ENCODE data around the gene GSPT2.
"Not testable (repeated sequence)": the region's sequence is repeated elsewhere in the genome, so short reads cannot be mapped to it uniquely, and the experiment has no call there.

GSPT2 gene

GRCh38 chrX:51743179-51743957 is at the start of gene GSPT2:
GSPT2 (plus strand) TSS chrX:51743442; CDS start chrX:51743627, 185 bp downstream.
- intact Hi-C loops (cut with DNase I), result no loop called here
- DNase-seq, result peak; percentile 50 to 96 (median 66)

GRCh38 chrX:51694254-51694653 is 49.0 kb upstream of the GSPT2 start:
- peak in 2 of 10 donors; percentile 25 to 27 for DNase-seq
- intact Hi-C loops (cut with DNase I), result no loop called here

DNA sequence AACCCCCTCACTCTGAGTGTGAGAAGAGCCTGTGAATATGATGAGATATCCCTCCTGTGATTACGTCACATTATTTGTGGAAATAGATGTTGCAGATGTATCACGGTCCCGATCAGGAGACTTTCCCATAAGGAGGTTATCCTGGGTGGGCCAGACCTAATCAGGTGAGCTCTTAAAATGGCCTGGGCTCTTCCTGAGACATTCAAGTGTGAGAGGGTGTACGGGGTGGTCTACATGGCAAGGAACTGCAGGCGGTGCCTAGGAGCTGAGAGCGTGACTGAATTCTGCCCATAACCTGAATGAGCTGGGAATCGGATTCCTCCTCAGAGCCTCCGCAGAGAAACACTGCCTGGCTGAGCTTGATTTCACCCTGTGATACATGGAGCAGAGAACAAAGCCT is 45.8 kb upstream of the GSPT2 start:
- intact Hi-C loops (cut with DNase I), result no loop called here
- DNase-seq, result peak in 1 of 10 donors; percentile 44

GRCh38 chrX:51710277-51711164 is 32.7 kb upstream of the GSPT2 start, which contains the start of gene CENPVL1:
CENPVL1 (plus strand) TSS chrX:51710512; CDS start chrX:51710512, 0 bp downstream.
- DNase-seq; intact Hi-C loops (cut with DNase I): not testable (repeated sequence)

DNA sequence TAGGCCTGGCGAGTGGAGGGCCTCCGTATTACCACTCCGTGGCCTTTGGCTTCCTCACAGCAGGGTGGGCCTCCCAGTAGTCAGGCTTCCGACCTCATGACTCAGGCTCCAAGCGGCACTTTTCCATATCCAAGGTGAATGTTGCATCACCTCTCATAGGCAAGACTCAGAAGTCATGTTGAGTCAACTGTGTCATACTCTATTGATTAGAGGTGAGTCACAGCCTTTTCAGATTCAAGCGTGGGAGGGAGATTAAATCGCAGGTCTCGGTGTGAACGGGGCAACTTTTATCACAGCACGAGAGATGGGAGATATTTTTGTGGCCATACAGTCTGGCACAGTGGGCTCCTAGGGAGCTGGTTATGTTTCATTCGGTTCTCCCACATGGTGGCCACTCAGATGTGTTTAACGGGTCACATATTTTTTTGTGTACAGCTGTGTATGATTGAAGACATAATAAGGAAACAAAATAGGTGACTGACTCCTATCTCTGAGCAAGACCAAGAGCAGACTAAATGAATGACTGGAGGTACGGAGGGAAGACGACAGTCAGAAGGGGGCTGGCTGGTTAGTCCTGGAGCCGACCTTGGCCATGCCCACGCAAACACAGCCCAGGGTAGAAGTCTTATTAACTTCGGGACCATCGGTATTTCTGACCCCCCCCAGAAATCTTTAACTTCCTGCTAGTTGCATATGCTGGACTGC is 30.1 kb upstream of the GSPT2 start:
- DNase-seq; intact Hi-C loops (cut with DNase I): not testable (repeated sequence)

DNA sequence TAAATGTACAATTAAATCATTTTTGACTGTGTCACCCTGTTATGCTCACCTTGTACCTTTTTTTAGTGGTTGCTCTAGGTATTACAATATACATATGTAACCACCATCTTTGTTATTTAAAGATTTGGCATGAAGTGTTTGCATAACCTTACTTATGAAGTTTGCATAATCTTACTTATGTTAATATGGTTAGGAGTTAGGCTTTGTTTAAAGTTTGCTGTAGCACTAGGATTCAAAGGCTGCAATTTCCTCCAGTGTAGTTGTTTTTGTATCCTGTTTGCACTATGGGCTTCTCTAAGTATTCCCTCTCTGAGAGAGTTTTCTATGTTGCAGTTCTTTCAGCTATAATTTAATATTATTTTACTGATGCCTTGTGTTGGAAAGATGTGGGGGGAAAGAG is 15.0 kb upstream of the GSPT2 start:
- DNase-seq, result no peak
- intact Hi-C loops (cut with DNase I), result no loop called here

- intact Hi-C loops (cut with DNase I), result no loop called here
- no peak for DNase-seq
These were observed 6.2 kb upstream of the GSPT2 start for GRCh38 chrX:51737091-51737490.

DNA sequence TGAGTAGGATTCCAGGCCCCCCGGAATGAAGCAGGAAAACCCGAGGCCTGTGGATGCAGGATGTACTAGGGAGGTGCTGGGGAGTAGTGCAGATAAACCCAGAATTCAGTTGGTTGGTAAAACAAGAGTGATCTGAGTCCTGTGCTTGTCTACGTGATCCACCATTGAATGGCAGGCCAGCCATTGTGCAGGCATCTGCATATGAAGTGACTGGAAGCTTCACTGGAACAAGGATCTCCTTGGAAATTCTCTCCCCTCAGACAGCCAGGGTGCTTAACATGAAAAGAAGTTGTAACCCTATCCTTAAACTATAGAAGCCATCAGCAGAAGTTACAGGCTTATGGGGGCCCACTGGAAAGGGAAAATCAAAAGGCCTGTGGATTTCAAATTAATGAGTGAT is 656 bp upstream of the GSPT2 start:
- DNase-seq, result no peak
- intact Hi-C loops (cut with DNase I), result no loop called here

GRCh38 chrX:51747671-51748070 is 4.4 kb downstream of the GSPT2 start:
- intact Hi-C loops (cut with DNase I), result no loop called here
- no peak for DNase-seq

DNA sequence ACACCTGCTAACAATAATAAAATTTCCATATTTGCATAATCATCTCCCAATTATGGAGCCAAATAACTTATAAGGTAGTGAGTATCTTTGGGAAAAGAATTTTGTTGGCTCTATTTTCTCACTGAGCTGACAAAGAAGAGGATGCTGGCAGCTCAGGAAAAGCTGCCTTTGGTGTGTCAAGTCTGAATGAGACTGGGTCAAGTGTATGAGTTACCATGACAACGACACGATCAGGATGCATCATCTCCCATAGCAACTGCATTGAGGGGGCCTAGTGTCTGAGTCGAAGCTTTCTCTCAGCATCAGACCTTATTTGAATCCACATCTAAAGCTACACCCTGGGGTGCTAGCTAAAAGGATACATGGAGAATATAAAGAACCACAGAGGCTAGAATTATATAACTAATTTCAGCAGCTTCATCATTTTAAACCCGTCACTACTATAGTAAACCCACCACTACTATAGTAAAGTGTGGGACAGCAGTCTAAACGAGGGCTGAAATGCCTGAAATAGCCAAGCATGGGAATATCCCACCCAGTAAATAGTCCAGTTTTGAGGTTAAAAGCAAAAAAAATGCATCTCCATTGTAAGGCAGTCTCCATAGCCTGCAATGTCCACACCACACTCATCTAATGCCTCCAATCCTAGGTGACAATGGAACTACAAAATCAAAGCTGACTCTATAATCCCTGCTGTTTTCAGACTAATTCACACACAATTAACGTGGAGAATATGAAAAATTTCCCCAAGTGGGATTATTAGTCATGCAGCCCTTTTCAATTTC is 16.0 kb downstream of the GSPT2 start:
- DNase-seq, result peak in 1 of 10 donors; percentile 4
- intact Hi-C loops (cut with DNase I), result no loop called here

- DNase-seq, result no peak
- intact Hi-C loops (cut with DNase I), result no loop called here
These were observed 17.4 kb downstream of the GSPT2 start for GRCh38 chrX:51760657-51761056.

- intact Hi-C loops (cut with DNase I), result no loop called here
- DNase-seq, result no peak
These were observed 23.3 kb downstream of the GSPT2 start for GRCh38 chrX:51766546-51766945.

DNA sequence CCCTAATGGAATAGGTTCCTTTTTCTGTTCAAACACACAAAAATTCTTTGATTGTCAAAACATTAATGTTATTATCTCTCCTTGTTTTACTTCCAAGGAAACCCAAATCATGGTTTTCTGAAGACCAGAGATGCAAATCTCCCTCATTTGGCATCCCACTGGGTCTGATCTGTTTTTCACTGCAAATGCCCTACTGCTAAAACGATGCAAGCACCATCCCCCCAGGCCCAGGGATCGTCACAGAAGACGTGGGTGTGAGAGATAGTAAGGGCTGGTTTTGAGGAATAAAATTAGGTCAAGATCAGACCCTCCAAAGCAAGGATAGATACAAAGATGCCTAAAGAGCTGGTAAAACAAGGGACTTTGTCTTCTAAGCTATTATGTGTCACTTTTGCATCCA is 33.6 kb downstream of the GSPT2 start:
- DNase-seq, result no peak
- intact Hi-C loops (cut with DNase I), result no loop called here

- no peak for DNase-seq
- intact Hi-C loops (cut with DNase I), result no loop called here
These were observed 36.1 kb downstream of the GSPT2 start for GRCh38 chrX:51779306-51779705.

- no peak for DNase-seq
- intact Hi-C loops (cut with DNase I), result no loop called here
These were observed 51.9 kb downstream of the GSPT2 start for GRCh38 chrX:51795136-51795535.
